COR-L47 (cell line): ENCODE results near the gene CHAD.
"Not testable (repeated sequence)": the region's sequence is repeated elsewhere in the genome, so short reads cannot be mapped to it uniquely, and the experiment has no call there.

ENCODE experiments used
- DNase-seq: peaks from one replicate; lab custom pipeline; 2025; lab: John Stamatoyannopoulos, UW

Gene CHAD

DNA sequence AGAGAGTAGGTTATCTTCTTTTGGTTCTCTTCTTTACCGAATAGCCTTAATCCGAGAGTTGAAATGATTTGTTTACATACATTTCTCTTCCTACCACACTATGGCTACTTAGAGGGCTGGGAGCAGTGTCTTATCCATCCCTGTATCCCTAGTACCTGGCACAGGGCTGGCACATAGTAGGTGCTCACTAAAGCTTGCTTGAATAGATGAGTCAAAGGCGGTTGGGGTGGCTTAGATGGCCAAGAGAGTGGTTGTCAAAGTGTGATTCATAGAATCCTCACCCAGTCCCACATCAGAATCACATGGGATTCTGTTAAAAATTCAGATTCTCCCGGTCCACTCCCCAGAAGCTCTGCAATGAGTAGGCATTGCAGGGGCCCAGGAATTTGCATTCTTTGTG is 11.1 kb downstream of the CHAD start:
- DNase-seq = no peak

DNA sequence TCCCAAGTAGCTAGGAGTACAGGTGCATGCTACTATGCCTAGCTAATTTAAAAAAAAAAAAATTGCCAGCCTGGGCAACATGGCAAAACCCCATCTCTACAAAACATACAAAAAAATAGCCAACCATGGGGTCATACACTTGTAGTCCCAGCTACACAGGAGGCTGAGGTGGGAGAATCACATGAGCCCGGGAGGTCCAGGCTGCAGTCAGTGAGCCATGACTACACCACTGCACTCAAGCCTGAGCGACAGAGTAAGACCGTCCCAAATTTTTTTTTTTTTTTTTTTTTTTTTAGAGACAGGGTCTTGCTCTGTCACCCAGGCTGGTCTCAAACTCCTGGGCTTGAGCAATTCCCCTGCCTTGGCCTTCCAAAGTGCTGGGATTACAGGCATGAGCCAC is 14.8 kb downstream of the CHAD start:
- DNase-seq = no peak

DNA sequence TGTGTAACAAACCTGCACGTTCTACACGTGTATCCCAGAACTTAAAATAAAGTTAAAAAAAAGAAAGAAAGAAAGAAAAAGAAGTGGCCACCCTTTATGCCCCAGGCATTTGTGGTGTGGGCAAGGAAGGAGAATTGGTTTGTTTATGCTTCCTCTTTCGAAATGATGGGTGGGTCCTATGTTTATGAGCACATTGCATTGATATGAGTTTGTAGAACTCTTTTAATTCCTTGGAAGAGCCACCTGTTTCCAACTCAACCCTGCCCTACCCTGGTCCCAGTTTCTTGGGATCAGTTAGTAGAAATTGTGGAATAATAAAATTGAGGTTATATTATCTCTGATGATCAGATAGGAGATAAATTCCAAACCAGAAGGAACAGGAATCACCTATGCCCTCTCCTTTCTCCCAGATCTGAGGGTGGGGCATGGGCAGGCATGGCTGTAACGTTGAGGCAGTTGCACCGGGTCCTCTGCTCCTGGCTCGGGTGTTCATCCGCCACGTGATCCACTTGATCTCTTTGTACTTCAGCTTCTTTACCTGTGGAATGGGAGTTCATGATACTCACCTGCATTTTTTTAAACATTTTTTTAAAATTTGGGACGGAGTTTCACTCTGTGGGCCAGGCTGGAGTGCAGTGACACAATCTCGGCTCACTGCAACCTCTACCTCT is 15.9 kb downstream of the CHAD start:
- no peak for DNase-seq

DNA sequence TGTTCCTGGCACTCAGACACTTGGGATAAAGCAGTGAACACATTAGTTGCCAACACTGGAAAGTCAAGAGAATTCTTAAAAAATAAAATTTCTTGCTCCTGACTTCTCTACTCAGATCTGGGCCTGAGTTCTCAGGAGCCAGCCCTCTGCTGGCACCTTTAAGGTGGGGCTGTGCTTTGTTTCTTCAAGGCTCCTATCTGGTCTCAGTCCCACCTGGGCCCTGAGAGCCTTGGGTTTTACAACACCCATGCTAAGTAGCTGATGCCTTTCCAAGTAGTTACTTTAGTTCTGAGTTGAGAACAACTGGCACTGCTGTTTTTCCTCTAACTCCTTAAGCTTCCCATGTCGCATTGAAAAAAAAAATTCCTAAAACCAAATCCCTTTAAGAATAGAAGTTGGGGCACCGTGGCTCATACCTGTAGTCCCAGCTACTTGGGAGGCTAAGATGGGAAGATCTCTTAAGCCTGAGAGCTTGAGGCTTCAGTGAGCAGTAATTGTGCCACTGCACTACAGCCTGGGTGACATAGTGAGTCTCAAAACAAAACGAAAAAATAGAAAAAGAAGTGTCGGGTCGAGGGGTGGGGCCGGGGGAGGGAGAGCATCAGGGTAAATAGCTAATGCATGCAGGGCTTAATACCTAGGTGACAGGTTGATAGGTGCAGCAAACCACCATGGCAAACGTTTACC is 16.6 kb downstream of the CHAD start:
- DNase-seq = no peak

DNA sequence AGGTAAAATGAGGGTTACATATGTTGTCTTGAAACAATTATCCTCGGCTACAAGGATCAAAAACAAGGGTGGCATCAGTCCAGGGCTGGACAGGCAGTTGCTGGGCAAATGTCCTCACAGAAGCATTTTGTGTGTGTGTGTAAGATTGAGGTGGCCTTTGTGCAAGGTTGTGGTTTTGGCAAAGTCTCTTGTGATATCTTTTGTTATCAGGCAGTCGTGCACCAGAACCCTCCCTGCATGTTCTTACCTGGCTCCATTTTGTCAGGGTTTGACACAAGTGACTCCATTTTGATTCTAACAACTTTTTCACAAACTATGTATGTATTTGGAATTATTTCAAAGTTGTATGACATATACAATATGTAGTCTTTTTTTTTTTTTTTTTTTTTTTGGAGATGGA is 20.0 kb downstream of the CHAD start:
- no peak for DNase-seq

DNA sequence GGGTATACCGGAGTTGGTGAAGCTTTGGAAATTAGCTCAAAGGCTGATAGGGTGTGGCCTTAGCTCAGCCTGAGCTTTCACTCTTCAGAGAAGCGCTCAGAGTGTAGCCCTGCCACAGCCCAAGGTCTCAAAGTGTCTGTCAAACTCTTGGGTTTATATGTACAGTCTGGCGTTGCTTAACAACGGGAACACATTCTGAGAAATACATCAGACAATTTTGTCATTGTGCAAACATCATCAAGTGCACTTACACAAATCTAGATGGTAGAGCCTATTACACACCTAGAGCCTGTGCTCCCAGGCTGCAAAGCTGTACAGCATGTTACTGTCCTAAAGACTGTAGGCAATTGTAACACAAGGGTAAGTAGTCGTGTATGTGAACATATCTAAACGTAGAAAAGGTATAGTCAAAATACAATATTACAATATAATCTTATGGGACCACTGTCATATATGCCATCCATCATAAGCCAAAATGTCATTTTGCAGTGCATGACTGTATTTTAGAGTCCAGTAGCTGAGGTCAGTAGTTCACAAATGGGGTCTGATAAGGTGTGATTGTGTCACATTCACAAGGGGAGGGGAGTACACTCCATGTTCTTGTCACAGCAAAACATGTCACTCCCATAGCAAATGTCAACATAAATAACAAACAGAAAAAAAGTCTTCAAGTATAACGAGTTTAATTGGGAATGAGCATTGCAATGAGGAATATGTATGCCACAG is 20.6 kb downstream of the CHAD start:
- no peak for DNase-seq

DNA sequence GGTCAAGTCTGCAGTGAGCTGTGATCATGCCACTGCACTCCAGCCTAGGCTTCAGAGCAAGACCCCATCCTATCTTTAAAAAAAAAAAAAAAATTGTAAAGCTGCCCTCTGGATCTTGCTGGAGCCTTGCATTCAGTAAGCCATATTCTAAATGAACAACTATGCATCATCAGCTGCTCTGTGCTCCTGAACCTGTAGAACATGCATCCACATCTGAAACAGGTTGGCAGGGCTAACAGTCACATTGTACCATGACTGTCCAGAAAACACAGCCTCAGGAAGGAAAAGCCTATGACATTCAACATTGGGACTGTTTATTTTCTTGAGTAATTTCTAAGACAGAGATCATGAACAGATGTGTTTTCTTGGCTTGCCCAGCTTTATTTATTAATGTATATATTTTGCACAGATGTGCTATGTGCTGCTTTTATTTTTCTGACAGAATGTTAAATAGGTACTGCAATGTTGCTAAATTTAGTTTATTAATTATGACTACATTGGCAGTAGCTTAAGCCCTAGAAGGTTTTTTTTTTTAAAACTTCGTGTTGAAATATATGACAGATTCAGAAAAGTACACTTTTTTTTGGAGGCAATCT is 22.9 kb downstream of the CHAD start:
- DNase-seq = no peak

DNA sequence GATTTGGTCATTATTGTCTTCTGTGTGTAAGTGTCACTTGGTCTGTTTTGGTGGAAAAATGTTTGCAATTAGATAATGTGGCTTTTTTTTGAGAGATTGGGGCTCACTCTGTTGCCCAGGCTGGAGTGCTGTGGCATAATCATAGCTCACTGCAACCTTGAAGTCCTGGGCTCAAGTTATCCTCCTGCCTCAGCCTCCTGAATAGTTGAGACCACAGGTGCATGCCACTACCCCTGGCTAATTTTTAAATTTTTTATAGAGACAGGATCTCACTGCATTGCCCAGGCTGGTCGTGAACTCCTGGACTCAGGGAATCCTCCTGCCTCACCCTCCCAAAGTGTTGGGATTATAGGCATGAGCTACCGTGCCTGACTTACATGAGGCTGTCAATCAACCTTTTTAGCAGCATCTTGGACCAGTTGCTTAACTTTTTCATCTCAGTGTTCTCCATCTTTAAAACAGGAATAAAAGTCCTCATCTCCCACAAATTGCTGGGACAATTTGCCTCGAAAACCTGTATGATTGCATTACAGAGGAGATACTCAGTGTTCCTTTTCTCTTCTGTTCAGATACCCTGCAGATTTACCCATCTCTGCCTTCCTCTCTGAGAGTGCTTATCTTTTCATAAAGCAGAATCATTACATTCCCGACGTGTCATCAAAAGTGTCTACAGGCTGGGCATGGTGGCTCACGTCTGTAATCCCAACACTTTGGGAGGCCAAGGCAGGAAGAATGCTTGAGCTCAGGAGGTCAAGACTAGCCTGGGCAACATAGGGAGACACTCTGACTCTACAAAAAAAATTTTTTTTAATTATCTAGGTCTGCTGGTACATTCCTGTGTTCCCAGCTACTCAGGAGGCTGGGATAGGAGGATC is 23.6 kb downstream of the CHAD start:
- no peak for DNase-seq

DNA sequence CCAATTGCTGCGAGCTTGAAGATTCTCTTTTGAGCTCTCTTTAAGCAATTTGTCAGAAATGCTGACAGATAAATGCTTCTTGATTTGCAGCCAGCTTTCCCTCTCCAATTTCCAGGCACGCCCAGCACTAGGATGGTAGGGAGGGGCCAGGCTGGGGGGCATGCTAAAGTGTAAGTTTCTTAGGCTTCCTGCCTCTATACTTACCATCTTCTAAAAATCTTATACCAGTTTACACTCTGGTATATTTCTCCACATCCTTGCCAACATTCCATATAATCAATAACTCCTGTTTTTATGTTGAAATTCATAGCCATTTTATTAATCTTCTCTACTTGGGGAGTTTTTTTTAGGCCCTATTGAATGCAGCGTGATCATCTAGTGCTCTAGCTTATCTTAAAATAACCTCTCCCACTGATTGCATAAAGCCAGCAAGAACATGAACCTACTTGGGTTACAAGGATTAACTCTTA is 25.1 kb downstream of the CHAD start:
- DNase-seq = no peak

DNA sequence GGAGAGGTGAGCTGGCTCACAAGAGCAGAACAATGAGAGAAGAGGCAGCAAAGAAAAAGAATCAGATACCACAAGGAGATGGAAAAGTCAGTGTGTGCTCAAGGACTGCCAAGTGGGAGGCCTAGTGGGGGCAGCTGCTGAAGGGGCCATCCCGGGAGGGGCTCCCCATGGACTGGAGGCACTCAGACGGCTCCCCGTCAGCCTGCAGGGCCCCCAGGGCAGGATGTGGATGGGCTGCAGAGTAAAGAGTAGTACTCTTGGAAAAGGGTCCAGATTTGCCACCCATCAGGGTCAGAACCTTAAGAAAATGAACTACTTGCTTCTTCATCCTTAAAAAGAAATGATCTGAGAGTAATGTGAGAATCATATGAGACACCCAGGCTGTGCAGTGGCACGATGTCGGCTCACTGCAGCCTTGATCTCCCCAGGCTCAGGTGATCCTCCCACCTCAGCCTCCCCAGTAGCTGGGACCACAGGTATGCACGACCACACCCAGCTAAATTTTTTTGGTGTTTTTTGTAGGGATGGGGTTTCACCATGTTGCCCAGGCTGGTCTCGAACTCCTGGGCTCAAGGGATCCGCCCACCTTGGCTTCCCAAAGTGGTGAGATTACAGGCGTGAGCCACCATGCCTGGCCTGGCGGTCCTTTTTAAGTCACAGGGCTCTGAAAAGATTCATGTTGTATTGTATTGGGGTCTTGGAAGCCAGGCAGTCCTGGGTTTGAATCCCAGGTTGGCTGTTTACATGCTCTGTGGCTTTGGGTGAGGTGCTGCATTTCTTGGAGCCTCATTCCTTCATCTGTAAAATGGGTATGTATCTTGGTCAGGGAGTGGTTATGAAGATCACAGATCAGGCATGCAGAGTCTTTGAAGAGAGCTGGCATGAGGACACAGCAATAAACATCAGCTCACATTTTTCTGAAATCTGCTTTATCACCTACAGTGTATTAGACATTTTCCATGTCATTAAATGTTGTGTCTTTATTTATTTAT is 27.5 kb downstream of the CHAD start:
- DNase-seq = no peak

DNA sequence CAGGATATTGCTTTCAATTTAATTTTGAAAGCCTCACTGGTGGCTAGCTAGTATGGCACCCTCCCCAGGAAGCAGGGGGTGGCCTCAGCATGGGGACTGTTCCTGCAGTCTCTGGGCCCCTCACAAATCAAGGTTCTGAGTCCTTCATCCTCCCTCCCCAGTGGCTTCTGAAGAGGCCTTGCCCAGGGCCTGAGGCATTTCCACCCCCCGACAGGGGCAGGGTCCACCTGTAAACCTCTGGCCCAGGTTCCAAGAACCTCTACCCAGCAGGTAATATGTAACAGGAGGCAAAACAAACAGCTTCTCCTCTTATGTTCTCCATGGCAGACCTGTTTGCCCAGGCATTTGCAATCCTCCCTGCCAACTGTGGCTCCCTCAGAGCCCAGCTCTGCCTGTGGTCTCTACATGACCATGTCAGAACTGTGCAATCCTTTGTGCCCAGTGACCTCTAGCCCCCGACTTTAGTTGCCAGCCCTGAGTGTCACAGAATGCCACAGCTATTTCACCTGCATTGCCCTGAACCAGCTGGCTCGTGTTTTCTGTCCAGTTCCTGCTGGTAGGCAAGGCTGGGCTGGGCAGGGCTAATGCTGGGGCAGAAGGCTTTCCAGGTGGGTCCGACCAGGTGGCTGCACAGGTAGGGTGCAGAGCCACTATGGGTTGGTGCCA is 28.4 kb downstream of the CHAD start:
- no peak for DNase-seq

DNA sequence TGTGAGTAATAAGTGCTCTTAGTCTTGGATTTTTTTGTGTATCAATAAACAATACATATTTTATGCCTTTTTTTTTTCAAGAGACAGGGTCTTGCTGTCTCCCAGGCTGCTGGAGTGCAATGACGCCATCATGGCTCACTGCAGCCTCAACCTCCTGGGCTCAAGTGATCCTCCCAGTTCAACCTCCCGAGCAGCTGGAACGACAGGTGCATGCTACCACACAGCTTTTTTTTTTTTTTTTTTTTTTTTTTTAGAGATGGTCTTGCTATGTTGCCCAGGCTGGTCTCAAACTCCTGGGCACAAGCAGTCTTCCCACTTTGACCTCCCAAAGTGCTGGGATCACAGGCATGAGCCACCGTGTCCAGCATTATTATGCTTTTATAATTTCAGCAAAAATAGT is 29.7 kb downstream of the CHAD start:
- DNase-seq = no peak

DNA sequence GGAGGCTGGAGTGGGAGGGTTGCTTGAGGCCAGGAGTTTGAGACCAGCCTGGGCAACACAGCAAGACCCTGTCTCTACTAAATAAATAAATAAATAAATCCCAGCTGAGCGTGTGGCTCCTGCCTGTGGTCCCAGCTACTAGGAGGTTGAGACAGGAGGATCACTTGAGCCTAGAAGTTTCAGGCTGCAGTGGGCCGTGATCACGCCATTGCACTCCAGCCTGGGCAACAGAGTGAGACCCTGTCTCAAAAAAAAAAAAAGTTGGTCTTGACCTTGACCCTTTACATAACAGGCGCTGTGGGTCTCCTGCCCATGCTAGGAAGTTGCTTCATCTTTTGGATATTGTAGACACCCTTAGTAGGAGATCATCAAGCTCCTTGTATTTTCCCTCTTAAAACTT is 31.3 kb downstream of the CHAD start:
- no peak for DNase-seq

DNA sequence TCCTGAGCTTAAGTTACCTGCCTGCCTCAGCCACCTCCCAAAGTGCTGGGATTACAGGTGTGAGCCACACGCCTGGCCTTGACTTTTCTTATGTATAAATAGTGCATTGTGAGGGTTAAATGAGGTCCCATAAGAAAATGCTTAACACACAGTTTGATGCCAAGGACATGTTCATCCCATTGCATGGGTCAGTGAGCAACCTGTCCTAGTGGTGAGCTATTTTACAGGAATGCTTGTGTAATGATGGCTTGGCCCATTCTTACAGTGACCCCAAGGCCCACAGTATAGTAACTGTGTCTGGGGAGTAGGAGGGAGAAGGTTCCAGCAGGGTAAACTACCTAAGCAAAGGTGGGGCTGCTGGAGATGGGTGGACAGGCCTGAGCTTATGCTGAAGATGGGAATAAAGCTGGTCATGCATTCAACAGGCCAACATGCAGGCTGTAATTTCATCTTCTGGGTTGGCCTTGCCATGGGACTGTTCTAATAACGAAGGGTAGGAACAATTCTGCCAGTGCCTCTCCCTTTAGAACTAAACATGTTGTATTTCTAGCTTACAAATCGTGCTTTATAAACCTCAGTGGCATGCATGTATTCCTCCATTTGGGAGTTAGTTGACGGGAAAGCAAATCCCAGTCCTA is 36.4 kb downstream of the CHAD start:
- DNase-seq = no peak

DNA sequence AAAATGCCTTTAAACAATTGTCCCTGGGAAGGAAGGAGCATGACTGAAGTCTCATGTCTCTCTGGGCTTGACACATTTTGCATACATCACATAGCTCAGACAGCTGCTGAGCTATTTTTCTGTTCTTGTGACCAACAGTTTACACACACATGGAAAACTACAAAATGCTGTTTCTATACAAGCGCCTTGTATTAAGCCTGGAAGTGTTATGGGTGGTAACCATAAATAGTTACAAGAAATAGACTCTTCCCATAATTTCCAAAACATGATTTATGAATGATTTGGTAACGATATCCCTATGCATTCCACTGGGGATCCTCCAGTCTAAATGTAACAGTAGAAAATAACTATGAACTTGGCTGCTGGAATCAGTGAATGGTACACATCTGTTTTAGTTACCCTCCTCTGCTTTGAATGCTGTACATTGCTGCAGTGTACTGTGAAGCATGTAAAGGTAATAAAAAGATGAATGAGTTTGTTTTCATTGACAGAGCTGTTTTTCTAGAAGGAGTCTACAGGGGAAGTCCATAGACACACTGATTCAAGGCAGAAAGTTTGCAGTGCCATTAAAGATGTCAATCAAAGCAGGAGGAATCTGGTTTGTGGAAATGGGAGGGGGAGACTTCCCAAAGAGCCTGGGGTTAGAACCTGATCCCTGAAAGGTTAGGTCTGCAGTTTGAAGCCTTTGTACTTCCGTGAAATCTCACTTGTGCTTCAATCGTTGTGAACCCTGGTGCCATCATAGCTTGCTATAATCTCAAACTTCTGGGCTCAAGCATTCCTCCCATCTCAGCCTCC is 37.7 kb downstream of the CHAD start:
- DNase-seq = no peak

DNA sequence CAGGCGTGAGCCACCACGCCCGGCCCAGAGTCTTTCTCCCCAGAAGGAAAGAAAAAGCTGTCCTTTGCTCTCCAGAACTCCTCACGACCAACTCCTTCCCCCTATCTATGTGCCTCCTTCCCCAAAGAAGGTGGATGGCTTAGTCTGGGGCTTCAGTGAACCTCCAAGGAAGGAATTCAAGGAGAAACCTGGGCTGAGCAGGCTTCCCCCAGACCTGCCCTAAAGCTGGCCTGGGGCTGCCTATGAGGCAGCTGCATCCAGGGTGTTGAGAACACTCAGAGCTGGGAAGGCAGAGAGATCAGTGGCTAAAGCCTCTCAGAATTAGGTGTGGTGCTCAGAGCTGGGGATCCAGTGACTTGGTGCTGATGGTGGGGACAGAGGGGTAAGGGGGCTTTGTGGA is 38.9 kb downstream of the CHAD start:
- DNase-seq = no peak

DNA sequence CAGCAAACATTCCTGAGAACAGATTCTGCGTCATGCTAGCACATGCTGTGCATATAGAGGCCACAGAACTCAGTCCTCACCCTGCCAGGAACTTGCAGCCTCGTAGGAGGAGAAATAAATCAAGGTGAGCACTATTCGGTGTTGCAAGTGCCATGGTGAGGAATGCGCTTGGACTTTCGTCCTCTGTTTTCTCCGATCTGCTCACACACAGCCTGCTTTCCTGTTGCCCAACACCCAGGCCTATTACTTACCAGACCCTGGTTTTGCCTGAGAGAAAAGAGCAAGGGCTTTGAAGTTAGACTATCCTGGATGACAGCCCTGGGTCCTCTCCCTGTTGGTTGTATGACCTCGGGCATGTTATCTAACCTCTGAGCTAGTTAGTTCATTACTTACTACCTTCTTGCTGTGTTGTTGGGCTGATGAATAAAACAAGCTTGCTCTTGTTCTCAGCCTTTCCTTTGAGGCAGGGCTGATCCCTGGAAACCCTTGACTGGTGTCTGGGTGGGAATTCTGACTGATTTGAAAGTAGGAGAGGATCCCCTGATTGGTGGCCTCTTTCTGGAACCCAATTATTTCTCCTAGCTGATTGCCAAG is 39.8 kb downstream of the CHAD start:
- no peak for DNase-seq

DNA sequence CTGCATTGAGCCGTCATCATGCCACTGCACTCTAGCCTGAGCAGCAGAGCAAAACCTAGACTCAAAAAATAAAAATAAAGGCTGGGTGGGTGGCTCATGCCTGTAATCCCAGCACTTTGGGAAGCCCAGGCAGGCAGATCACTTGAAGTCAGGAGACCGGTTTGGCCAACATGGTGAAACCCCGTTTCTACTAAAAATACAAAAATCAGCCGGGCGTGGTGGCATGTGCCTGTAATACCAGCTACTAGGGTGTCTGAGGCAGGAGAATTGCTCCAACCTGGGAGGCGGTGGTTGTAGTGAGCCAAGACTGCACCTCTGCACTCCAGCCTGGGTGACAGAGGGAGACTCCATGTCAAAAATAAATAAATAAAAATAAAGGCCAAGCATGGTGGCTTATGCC is 40.6 kb downstream of the CHAD start:
- DNase-seq = not testable (repeated sequence)
